GM12865 (cell line): ENCODE data around the gene RASSF4.
"Not testable (repeated sequence)": the region's sequence is repeated elsewhere in the genome, so short reads cannot be mapped to it uniquely, and the experiment has no call there.

Source experiments
- DNase-seq: peaks from one replicate; pipeline ENCODE4 v3.0.0; 2010; ENCODE audit warnings: low read depth
- H3K4me3 ChIP-seq: 2 replicates; pipeline ENCODE4 v1.5.1; 2011; ENCODE audit warnings: mild to moderate bottlenecking, low read depth, low read length, control low read depth
- TF ChIP-seq, protein P1 (sequence below): IDR thresholded peaks from 2 replicates; pipeline ENCODE4 v1.5.1; 2011; ENCODE audit warnings: low read length, control low read depth, low read depth, inconsistent platforms; ENCODE audit not compliant: insufficient read depth; ENCODE audit errors: missing control alignments

The RASSF4 gene

GRCh38 chr10:45008524-45009161, 49.0 kb downstream of the RASSF4 start:
- TF ChIP-seq, protein P1, sequence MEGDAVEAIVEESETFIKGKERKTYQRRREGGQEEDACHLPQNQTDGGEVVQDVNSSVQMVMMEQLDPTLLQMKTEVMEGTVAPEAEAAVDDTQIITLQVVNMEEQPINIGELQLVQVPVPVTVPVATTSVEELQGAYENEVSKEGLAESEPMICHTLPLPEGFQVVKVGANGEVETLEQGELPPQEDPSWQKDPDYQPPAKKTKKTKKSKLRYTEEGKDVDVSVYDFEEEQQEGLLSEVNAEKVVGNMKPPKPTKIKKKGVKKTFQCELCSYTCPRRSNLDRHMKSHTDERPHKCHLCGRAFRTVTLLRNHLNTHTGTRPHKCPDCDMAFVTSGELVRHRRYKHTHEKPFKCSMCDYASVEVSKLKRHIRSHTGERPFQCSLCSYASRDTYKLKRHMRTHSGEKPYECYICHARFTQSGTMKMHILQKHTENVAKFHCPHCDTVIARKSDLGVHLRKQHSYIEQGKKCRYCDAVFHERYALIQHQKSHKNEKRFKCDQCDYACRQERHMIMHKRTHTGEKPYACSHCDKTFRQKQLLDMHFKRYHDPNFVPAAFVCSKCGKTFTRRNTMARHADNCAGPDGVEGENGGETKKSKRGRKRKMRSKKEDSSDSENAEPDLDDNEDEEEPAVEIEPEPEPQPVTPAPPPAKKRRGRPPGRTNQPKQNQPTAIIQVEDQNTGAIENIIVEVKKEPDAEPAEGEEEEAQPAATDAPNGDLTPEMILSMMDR = peak; percentile 72
- no peak overlapping the region for H3K4me3 ChIP-seq
- DNase-seq = peak; percentile 77

DNA sequence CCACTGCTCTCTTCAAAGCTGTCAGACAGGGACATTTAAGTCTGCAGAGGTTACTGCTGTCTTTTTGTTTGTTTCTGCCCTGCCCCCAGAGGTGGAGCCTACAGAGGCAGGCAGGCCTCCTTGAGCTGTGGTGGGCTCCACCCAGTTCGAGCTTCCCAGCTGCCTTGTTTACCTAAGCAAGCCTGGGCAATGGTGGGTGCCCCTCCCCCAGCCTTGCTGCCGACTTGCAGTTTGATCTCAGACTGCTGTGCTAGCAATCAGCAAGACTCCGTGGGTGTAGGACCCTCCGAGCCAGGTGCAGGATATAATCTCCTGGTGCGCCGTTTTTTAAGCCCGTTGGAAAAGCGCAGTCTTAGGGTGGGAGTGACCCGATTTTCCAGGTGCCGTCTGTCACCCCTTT, 55.0 kb downstream of the RASSF4 start:
- DNase-seq, H3K4me3 ChIP-seq: not testable (repeated sequence)

- no peak for DNase-seq
- TF ChIP-seq, protein P1 = no peak
- H3K4me3 ChIP-seq = no peak overlapping the region
These were observed 56.0 kb downstream of the RASSF4 start for GRCh38 chr10:45015590-45015989.

- TF ChIP-seq, protein P1 = no peak
- no peak for DNase-seq
These were observed 63.8 kb downstream of the RASSF4 start for GRCh38 chr10:45023426-45023825.

DNA sequence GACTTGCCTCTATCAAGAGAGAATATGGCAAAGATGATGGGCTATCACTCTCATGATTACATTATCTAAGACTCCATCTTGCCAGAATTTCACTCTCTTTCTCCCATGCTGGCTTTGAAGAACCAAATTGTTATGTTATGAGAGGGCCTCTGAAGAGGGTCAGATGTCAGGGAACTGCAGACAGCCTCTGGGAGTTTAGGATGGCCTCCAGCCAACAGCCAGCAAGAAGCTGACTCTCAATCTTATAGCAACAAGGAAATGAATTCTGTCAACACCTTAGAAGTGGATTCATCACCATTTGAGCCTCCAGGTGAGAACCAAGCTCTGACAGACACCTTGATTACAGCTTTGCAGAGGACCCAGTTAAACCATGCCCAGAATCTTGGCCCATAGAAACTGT, 74.7 kb downstream of the RASSF4 start:
- DNase-seq = no peak
- no peak overlapping the region for H3K4me3 ChIP-seq

More at GRCh38 chr10:45023426-45023825, 63.8 kb downstream of the RASSF4 start:
- no peak overlapping the region for H3K4me3 ChIP-seq

GRCh38 chr10:45035673-45036072, 76.1 kb downstream of the RASSF4 start:
- no peak for DNase-seq
- H3K4me3 ChIP-seq = no peak overlapping the region
- TF ChIP-seq, protein P1 = no peak

More for the DNA sequence above, 74.7 kb downstream of the RASSF4 start:
- TF ChIP-seq, protein P1 = no peak

GRCh38 chr10:45040921-45041542, 81.4 kb downstream of the RASSF4 start:
- DNase-seq = no peak
- TF ChIP-seq, protein P1 = no peak
- H3K4me3 ChIP-seq = no peak overlapping the region
